Left hindlimb (tissue), 1 donor: ENCODE data around the gene ENAH.
A peak's percentile ranks its signal among the peaks of the same experiment; 100 is the strongest.

Source experiments
- DNase-seq: peaks from one replicate; pipeline ENCODE4 v3.0.0-alpha.2; 2018

Gene ENAH

GRCh38 chr1:225469051-225469450 lies 183.9 kb downstream of the ENAH start:
- peak; percentile 23 for DNase-seq

- peak; percentile 24 for DNase-seq
Observed at GRCh38 chr1:225468270-225469020, 184.5 kb downstream of the ENAH start.

- peak; percentile 66 for DNase-seq
Observed at GRCh38 chr1:225467193-225468020, 185.5 kb downstream of the ENAH start.

- no peak for DNase-seq
Observed at GRCh38 chr1:225466848-225467192, 186.1 kb downstream of the ENAH start.

DNA sequence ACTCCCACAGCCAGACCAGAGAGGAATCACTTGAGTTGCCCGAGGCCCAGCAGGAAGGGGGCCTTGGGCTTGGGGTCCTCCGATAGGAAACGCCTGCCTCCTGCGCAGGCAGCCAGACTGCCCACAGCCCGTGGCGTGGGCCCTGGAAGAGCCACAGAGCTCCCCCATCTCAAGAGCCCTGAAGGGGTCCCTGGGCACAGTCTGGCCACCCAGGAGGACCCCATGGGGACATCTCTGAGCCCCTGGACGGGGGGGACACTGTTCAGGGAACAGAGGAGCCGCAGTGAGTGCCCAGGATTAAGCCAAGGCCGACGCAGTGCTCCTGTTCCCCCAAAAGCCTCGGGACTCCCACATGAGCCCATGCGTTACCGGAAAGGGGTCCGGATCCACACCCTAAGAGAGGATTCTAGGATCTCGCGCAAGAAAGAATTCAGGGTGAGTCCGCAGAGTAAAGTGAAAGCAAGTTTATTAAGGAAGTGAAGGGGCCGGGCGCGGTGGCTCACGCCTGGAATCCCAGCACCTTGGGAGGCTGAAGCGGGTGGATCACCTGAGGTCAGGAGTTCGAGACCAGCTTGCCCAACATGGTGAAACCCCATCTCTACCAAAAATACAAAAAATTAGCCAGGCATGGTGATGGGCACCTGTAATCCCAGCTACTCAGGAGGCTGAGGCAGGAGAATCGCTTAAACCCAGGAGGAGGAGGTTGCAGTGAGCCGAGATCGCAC lies 187.0 kb downstream of the ENAH start:
- DNase-seq = peak; percentile 17

DNA sequence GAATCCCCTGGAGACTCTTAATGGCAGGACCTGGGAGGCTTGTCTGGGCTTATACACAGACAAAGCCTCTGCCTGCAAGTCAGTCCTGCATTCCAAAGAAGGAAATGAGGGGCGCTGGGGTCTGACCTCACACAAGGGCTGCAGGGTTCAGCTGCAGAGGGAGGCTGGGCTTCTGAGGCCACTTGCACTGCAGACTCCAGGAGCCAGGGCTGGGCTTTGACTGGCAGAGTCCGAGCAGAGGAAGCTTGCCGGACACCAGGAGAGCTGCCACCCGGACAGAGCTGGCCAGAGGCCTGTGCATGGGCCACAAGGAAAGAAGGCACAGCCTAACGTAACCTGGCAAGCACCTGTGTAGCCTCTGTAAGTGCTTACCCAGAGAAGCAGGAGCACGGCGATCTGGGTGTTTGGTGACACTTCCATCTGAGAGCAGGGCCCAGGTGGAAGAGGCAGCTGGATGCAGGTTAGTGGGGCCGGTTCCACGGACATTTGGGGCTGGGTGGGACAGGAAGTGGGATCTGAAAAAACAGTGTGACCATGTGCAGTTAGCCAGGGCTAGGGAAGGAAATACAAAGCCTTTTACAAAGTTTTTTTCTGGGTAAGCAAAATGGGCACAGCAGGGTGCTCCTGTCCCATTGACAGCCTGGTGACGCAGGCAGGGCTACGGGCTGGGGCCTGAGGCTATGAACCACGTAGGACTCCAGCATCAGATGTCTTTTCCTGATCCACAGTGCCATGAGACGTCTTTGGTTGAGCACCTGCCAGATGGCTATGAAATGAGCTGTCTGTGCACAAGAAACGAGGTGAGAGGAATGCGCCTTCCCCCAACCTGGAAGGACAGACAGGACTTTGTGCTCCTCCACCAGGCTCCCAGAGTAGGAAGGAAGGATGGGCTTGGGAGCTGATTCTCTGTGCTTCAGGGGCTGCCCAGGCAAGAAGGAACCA lies 187.8 kb downstream of the ENAH start:
- peak; percentile 47 for DNase-seq

DNA sequence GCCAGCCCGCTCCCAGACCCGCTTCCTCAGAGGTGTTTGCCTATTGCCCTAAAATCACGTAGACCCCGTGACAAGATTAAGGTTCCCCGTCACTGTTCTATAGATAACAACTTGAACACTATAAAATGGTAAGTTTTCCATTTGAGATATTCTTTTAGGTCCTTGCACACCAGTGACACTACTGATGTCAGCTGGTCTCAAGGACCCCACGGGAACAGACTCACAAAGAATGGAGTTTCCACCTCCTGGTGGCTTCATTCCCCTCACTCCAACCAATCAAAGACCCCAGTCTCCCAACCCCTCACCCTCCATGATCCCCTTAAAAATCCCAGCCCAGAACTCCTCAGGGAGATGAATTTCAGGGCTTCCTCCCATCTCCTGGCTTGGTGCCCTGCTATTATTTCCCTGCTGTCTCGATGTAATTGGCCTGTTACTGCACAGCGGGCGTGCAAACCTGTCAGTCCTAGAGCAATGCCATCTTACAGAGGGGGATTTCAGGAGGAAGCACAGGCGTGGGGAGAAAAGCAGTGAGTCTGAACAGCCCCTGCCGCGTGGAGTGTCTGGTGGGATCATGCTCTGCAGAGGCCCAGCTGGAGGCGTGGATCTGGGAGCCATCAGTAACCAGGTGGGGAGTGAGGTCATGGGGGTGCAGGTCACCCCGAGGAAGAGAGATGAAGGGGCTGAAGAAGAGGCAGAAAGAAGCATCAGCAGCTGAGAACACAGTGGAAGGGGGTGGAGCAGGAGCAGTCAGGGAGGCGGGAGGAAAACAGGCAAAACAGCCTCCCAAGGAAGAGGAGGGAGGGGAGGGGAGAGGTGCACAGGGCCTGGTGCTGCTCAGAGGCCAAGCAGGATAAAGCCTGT lies 190.0 kb downstream of the ENAH start:
- DNase-seq = peak; percentile 20

- peak; percentile 16 for DNase-seq
Observed at GRCh38 chr1:225462429-225462713, 190.6 kb downstream of the ENAH start.

GRCh38 chr1:225461533-225462428 lies 191.1 kb downstream of the ENAH start:
- peak; percentile 22 for DNase-seq

GRCh38 chr1:225460737-225461532 lies 192.0 kb downstream of the ENAH start:
- peak; percentile 18 for DNase-seq

DNA sequence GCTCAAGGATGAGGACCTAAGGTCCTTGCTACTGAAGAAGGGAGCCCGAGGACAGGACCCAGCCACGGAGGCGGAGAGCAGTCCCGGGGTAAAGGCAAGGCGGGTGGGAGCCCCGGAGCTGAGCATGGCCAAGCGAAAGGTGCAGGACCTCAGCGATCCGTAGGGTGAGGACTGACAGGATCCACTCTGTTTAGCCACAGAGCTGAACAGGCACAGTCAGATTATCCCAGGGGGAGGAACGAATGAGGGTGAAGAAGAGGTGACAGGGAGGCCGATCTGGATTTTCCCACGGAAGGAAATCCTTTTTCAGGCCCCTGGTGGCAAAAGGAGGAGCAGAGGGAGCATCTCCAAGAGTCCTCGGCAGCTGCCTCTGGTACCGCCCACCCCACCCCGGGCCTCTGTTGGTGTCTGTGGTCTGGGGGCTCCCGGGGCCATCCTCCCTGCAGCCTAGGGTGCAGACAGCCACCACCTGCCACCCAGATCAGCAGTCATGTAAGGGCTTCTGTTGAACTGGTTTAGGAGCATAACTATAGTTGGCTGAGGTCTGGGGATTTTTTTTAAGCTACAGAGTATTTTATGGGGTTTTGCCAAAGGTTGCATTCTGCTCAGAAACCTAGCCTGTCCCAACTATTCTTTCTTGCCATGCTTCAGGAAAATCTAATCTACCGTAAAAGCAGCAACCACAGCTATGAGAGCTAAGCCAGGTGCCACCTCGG lies 192.7 kb downstream of the ENAH start:
- peak; percentile 37 for DNase-seq

DNA sequence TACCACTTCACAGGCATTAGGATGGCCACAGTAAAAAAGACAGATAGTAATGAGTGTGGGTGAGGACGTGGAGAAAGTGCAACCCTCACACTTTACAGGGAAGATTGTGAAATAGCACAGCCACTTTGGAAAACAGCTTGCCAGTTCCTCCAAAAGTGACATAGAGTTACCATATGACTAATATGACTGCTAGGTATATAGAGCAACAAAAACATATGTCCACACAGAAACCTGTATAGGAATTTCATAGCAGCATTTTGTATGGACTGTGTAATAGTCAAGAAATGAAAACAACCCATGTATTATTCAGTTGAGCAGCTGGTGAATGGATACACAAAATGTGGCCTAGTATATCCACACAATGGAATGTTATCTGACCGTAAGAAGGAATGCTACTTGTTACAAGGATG lies 194.7 kb downstream of the ENAH start:
- DNase-seq = no peak

DNA sequence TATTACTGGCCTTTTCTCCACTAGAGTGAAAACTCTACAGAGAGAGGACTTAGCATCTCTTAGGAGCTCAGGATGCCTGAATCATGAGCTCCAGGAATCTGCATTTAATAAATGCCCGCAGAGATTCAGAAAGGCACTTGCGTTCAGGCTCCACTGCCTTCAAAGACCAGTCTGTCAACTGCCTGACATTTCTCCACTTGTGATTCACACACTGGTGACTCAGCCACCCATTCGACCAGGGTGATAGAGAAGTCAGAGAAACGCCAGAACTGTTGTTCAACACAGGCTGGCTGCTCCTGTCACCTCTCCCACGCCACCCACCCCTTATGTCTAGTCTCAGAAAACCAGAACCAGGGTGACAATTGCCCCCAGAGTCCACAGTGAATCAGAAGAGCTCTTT lies 198.2 kb downstream of the ENAH start:
- no peak for DNase-seq

GRCh38 chr1:225453797-225454648 lies 198.9 kb downstream of the ENAH start:
- DNase-seq = no peak

DNA sequence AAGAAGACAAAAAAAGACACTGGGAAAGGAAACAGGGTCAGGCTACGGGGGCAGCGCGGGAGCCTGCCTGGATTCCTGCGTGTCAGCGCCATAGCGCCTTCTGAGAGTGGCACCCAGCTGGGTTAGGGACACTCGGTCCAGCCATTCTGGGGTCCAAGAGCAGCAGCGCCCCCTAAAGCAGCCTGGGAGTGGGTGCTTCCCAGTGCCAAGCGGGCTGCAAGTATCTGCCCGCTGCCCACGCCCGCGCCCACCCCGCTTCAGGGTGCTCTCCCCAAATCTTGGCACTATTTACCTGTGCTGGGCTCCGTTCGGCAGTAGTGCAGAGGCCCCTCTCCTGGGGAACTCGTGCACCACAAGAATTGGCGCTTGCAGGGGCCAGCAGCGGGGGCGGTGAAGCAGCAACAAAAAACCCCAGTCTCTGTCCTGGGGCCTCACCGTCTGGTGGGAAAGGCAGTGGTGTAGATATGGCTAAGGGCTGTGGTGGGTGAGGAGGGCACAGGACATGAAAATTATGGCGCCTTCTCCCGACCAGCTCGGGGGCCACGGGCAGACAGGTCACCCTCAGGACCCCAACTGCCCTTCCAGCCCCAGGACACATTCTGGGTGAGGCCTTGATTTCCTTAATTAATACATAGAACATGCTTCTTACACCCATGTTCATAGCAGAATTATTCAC lies 200.9 kb downstream of the ENAH start:
- no peak for DNase-seq

DNA sequence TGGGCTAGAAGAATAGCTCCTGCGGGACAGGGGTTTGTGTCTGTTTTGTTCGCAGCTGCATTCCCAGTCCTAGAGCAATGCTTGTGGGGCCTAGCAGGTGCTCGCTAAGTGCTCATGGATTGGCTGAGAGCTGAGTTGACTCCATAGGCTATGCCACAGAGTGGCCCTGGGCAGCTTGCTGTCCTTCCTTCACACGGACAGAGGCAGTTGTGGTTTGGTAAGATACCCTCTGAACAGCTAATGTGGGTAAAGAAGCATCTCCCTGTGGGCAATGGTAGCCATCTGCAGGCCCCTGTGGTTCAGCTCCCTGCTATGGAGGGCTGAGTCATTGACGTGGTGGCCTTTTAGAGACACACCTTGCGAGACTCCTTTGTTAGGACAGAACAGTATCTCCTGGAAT lies 201.6 kb downstream of the ENAH start:
- DNase-seq = no peak

DNA sequence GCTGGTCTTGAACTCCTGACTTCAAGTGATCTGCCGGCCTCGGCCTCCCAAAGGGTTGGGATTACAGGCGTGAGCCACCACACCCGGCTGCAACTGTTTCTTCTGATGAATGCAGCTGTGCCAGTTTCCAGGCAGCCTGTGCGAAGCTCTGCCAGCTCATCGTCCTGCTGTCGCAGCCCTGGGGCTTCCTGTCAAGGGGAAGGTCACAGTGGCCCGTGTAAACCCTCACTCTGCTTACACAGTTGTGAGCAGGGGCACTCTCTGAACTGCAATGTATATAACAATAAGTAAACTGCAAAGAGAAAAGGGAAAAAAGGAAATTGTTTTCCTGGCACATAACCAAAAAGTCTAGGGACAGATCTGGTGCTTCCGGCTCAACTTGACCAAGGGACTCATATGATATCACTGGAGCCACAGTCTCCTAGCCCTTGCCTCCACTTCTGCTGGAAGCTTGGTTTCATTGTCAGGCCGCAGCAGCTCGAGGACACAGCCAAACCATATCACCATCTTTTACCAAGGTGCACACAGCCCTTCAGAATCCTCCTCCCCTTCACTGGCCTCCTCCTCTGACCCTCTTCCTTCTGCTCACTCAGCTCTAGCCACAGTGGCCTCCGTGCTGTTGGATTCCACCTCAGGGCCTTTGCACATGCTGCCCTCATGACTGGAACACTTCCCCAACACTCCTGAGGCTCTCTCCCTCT lies 202.3 kb downstream of the ENAH start:
- no peak for DNase-seq
